ENCODE results near the gene TMEM151B. TPM values are rescaled to one million over a fixed set of nuclear protein-coding genes. Genes with fewer than 3 reads are reported as not detected.

The TMEM151B gene
- total and polyA plus RNA-seq, 2 experiments from 2014 or later = 0.30 TPM

GRCh38 chr6:44235269-44235668 lies 35.0 kb upstream of the TMEM151B start:
- H3K27ac ChIP-seq = peak overlapping the region; percentile 65
- no peak for TF ChIP-seq EZH2 (IDR thresholded peaks at IDR 0.05; ENCODE audit: borderline replicate concordance)
- no peak for TF ChIP-seq EZH2phosphoT487 (IDR thresholded peaks at IDR 0.05; ENCODE audit: low read depth, severe bottlenecking, unreplicated experiment)
- no peak for TF ChIP-seq CTCF (IDR thresholded peaks at IDR 0.05; ENCODE audit: poor library complexity)
- H3K27me3 ChIP-seq = no peaks in the 10 kb centered on the region
- H3K9me3 ChIP-seq (ENCODE audit: low read depth) = no peaks in the 10 kb centered on the region
- H2AFZ ChIP-seq = no peak overlapping the region
- H3K4me2 ChIP-seq = peak overlapping the region; percentile 4
- H3K4me3 ChIP-seq = no peak overlapping the region
- H4K20me1 ChIP-seq (ENCODE audit: insufficient read depth, poor library complexity, severe bottlenecking) = no peaks in the 10 kb centered on the region
- H3K79me2 ChIP-seq = no peaks in the 10 kb centered on the region
- no peaks in the 10 kb centered on the region for H3K36me3 ChIP-seq (replicated peaks; ENCODE audit: insufficient read depth, low read depth)
- H3K9me2 ChIP-seq (replicated peaks; ENCODE audit: insufficient read depth) = no peaks in the 10 kb centered on the region
- H3K4me1 ChIP-seq (ENCODE audit: insufficient read depth) = peaks cover 24% of the 10 kb centered on the region
- no peak for DNase-seq (ENCODE audit: low spot score)
- 71% methylated on average over 6 of the region's 6 CpGs for WGBS (ENCODE audit: low lambda C conversion rate, missing lambda C conversion rate)

- H3K9me3 ChIP-seq (ENCODE audit: low read depth) = no peaks in the 10 kb centered on the region
- peaks cover 24% of the 10 kb centered on the region for H3K4me1 ChIP-seq (ENCODE audit: insufficient read depth)
- H3K79me2 ChIP-seq = no peaks in the 10 kb centered on the region
- DNase-seq (ENCODE audit: low spot score) = no peak
- H3K27ac ChIP-seq = peak overlapping the region; percentile 95
- no peaks in the 10 kb centered on the region for H3K36me3 ChIP-seq (replicated peaks; ENCODE audit: insufficient read depth, low read depth)
- H3K27me3 ChIP-seq = no peaks in the 10 kb centered on the region
- no peak for TF ChIP-seq CTCF (IDR thresholded peaks at IDR 0.05; ENCODE audit: poor library complexity)
- TF ChIP-seq EZH2 (IDR thresholded peaks at IDR 0.05; ENCODE audit: borderline replicate concordance) = no peak
- no peak for TF ChIP-seq EZH2phosphoT487 (IDR thresholded peaks at IDR 0.05; ENCODE audit: low read depth, severe bottlenecking, unreplicated experiment)
- no peaks in the 10 kb centered on the region for H4K20me1 ChIP-seq (ENCODE audit: insufficient read depth, poor library complexity, severe bottlenecking)
- no peak overlapping the region for H2AFZ ChIP-seq
- H3K9me2 ChIP-seq (replicated peaks; ENCODE audit: insufficient read depth) = no peaks in the 10 kb centered on the region
- H3K4me2 ChIP-seq = no peak overlapping the region
- WGBS (ENCODE audit: low lambda C conversion rate, missing lambda C conversion rate) = 91% methylated on average over 6 of the region's 6 CpGs
- H3K4me3 ChIP-seq = no peak overlapping the region
Measured at GRCh38 chr6:44235891-44236516, 34.2 kb upstream of the TMEM151B start.

- H4K20me1 ChIP-seq (ENCODE audit: insufficient read depth, poor library complexity, severe bottlenecking) = no peaks in the 10 kb centered on the region
- H3K9me2 ChIP-seq (replicated peaks; ENCODE audit: insufficient read depth) = no peaks in the 10 kb centered on the region
- H3K4me3 ChIP-seq = peak overlapping the region; percentile 35
- 43% methylated on average over 22 of the region's 22 CpGs for WGBS (ENCODE audit: low lambda C conversion rate, missing lambda C conversion rate)
- peak; percentile 95 for DNase-seq (ENCODE audit: low spot score)
- H3K9me3 ChIP-seq (ENCODE audit: low read depth) = no peaks in the 10 kb centered on the region
- TF ChIP-seq CTCF (IDR thresholded peaks at IDR 0.05; ENCODE audit: poor library complexity) (no peak), EZH2phosphoT487 (IDR thresholded peaks at IDR 0.05; ENCODE audit: low read depth, severe bottlenecking, unreplicated experiment) (no peak), EZH2 (IDR thresholded peaks at IDR 0.05; ENCODE audit: borderline replicate concordance) (no peak)
- peak overlapping the region; percentile 85 for H2AFZ ChIP-seq
- peaks cover 24% of the 10 kb centered on the region for H3K4me1 ChIP-seq (ENCODE audit: insufficient read depth)
- H3K4me2 ChIP-seq = peak overlapping the region; percentile 89
- no peaks in the 10 kb centered on the region for H3K27me3 ChIP-seq
- H3K27ac ChIP-seq = peak overlapping the region; percentile 95
- no peaks in the 10 kb centered on the region for H3K36me3 ChIP-seq (replicated peaks; ENCODE audit: insufficient read depth, low read depth)
- no peaks in the 10 kb centered on the region for H3K79me2 ChIP-seq
Measured at GRCh38 chr6:44237021-44237812, 33.0 kb upstream of the TMEM151B start.
